Measurements from ENCODE around the gene TBC1D30.

DNA sequence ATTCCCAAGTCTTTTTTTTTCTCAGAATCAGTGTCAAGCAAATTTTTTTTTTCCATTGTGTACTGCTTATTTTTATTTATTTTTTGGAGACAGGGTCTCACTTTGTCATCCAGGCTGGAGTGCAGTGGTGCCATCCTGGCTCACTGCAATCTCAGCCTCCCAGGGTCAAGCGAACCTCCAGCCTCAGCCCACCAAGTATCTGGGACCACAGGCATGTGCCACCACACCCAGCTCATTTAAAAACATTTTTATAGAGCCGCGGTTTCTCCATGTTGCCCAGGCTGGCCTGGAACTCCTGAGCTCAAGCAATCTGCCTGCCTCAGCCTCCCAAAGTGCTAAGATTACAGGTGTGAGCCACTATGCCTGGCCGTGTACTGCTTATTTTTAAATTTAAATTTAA lies 68.1 kb downstream of the TBC1D30 start:
- TF ChIP-seq, protein P1, sequence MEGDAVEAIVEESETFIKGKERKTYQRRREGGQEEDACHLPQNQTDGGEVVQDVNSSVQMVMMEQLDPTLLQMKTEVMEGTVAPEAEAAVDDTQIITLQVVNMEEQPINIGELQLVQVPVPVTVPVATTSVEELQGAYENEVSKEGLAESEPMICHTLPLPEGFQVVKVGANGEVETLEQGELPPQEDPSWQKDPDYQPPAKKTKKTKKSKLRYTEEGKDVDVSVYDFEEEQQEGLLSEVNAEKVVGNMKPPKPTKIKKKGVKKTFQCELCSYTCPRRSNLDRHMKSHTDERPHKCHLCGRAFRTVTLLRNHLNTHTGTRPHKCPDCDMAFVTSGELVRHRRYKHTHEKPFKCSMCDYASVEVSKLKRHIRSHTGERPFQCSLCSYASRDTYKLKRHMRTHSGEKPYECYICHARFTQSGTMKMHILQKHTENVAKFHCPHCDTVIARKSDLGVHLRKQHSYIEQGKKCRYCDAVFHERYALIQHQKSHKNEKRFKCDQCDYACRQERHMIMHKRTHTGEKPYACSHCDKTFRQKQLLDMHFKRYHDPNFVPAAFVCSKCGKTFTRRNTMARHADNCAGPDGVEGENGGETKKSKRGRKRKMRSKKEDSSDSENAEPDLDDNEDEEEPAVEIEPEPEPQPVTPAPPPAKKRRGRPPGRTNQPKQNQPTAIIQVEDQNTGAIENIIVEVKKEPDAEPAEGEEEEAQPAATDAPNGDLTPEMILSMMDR (IDR thresholded peaks at IDR 0.05) = no peak
- TF ChIP-seq POLR2A (IDR thresholded peaks at IDR 0.05) = no peak
